Activated B cell treated with CpG ODN at 0.5 μM for 24 hours (primary cell): ENCODE results near the gene OAF. TPM values are rescaled to one million over a fixed set of nuclear protein-coding genes. Genes with fewer than 3 reads are reported as not detected.

Source experiments
- ATAC-seq: fragments of 200-7000 bp; cut with Tn5 transposase; one replicate; pipeline ENCODE4 v1.10.0; 2021; ENCODE audit warnings: low read depth, mild to moderate bottlenecking, moderate library complexity
- CTCF ChIA-PET: fragments of 350-600 bp; sonication (Branson Sonifier 250); formaldehyde crosslinking; loops from one replicate; lab custom pipeline; 2021; ENCODE audit warnings: antibody characterized with exemption; lab: Charles Lee
- POLR2A ChIA-PET: fragments of 350-600 bp; sonication (Branson Sonifier 250); formaldehyde crosslinking; loops from one replicate; lab custom pipeline; 2021; ENCODE audit warnings: antibody characterized with exemption; lab: Charles Lee
- DNase-seq: peaks from one replicate; pipeline ENCODE4 v3.0.0; 2022
- H3K27ac Mint-ChIP-seq: one replicate; pipeline ENCODE4 v1.8.0; 2020; ENCODE audit warnings: mixed read lengths
- H3K27me3 Mint-ChIP-seq: one replicate; pipeline ENCODE4 v1.8.0; 2021; ENCODE audit warnings: mixed read lengths
- H3K36me3 Mint-ChIP-seq: one replicate; pipeline ENCODE4 v1.8.0; 2021; ENCODE audit warnings: low read depth, mixed read lengths
- H3K4me1 Mint-ChIP-seq: one replicate; pipeline ENCODE4 v1.8.0; 2021; ENCODE audit warnings: mixed read lengths
- H3K4me3 Mint-ChIP-seq: one replicate; pipeline ENCODE4 v1.8.0; 2020; ENCODE audit warnings: mild to moderate bottlenecking, mixed read lengths
- H3K9me3 Mint-ChIP-seq: one replicate; pipeline ENCODE4 v1.8.0; 2020; ENCODE audit warnings: mixed read lengths
- intact Hi-C: fragments of 100-400 bp; cut with micrococcal nuclease; formaldehyde crosslinking; loops from one replicate; pipeline ENCODE4 v1.15.1; 2024
- total RNA-seq: library from RNA; stranded (reverse); gene quantifications from 2 replicates; pipeline ENCODE4 v1.2.3, GENCODE V29; 2022
- TF ChIP-seq, protein P1 (sequence below): fragments of 200-600 bp; IDR thresholded peaks from one replicate; pipeline ENCODE4 v1.8.0; 2022; ENCODE audit warnings: antibody characterized with exemption, mild to moderate bottlenecking

OAF gene
- total RNA-seq, 1 donor from 2014 or later: 0.78 TPM

DNA sequence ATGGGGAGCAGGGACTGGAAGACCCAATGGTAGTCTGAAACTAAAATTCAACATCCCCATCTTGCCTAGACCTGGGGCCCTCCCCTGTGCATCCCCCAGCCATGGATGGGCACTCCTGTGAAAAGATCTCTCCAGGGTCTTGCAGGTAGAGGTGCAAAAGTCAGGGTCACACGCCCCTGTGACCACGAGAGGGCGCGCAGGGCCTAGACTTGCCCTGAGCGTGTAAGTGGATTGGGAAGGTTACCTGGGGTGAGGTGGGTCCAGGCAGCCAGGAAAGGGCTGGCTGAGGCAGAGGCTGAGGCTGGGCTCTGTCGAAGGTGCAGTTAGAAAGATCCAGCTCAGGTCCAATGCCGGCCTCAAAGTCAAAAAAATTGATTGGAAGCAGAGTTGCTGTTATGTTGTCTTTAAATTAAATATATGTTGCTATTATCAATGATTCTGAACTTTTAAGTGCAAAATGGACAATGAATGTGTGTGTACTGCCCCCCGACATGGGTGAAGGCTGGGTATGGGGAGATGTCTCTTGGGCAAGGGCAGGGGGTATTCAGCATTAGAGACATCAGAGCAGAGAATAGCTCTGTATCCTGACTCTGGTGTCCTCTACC lies 24.3 kb downstream of the OAF start:
- Mint-ChIP-seq H3K36me3 (no peaks in the 10 kb centered on the region), H3K27me3 (peaks cover 34% of the 10 kb centered on the region), H3K4me3 (no peak overlapping the region), H3K9me3 (no peaks in the 10 kb centered on the region), H3K4me1 (no peaks in the 10 kb centered on the region), H3K27ac (no peak overlapping the region)
- DNase-seq (peak; percentile 34), ATAC-seq (peak; percentile 40)
- intact Hi-C loops: loop anchor here (1.0 to 2.0 kb wide), 2 partner anchors 68 to 450 kb away; no protein-coding TSS in a partner anchor
- ChIA-PET CTCF (interaction anchor here (1.7 to 5.2 kb wide), 2 partner anchors 65 to 68 kb away, joined by 4 to 35 read pairs; no protein-coding TSS in a partner anchor), POLR2A (no interaction called here)
- TF ChIP-seq, protein P1, sequence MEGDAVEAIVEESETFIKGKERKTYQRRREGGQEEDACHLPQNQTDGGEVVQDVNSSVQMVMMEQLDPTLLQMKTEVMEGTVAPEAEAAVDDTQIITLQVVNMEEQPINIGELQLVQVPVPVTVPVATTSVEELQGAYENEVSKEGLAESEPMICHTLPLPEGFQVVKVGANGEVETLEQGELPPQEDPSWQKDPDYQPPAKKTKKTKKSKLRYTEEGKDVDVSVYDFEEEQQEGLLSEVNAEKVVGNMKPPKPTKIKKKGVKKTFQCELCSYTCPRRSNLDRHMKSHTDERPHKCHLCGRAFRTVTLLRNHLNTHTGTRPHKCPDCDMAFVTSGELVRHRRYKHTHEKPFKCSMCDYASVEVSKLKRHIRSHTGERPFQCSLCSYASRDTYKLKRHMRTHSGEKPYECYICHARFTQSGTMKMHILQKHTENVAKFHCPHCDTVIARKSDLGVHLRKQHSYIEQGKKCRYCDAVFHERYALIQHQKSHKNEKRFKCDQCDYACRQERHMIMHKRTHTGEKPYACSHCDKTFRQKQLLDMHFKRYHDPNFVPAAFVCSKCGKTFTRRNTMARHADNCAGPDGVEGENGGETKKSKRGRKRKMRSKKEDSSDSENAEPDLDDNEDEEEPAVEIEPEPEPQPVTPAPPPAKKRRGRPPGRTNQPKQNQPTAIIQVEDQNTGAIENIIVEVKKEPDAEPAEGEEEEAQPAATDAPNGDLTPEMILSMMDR: no peak

DNA sequence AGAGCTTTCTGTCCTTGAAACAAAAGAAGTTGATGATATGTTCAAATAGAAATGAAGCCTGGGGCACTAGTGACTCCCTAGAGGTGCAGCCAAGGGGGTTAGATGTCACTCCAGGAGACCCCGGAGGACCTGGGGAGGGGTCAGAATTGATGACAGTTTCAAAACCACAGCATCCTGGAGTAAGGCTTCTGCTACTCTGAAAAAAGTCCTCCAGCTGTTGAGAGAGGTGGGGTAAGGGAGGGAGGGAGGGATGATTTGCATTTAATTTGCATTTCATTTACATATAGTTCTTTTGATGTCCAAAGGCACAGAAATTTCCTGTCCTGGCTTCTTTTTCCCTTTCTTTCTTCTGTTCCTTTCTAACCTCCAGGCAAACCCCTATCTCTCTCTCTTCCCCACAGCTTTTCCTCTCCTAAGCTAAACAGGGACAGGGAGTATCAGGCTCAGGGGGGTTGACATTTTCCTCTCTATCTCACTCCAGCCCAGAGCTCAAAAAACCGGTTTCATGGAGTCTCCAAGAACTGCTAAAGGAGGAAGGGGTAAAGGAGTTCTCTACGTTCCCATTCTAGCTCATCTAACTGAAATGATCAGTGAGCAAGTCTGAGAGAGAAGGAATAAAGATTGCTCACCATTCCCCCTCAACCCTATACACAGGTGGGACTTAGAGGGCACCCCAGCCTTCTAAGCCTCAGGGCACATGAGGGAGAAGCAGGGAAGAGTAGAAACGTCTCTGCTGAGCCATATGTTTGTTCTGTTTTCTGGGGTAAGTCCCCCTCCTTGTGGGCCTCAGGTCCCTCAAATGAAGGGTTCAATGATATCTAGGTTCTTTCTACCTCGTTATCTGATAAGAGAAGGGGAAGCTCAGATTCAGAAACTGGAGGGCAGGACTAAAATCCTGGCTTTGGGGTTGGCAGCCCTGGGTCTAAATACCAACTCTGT lies 25.6 kb downstream of the OAF start:
- ChIA-PET CTCF (interaction anchor here (0.6 to 5.2 kb wide), 3 partner anchors 67 to 880 kb away, joined by 3 to 35 read pairs (median 3); no protein-coding TSS in a partner anchor), POLR2A (interaction anchor here (0.5 to 0.6 kb wide), 3 partner anchors 11 to 53 kb away, joined by 3 to 7 read pairs (median 3); no protein-coding TSS in a partner anchor)
- Mint-ChIP-seq H3K27ac (no peak overlapping the region), H3K4me1 (peaks cover 4% of the 10 kb centered on the region), H3K27me3 (peaks cover 47% of the 10 kb centered on the region), H3K9me3 (no peaks in the 10 kb centered on the region), H3K36me3 (no peaks in the 10 kb centered on the region), H3K4me3 (no peak overlapping the region)
- TF ChIP-seq, protein P1: no peak
- intact Hi-C loops: no loop called here
- no peak for ATAC-seq
- DNase-seq: no peak

DNA sequence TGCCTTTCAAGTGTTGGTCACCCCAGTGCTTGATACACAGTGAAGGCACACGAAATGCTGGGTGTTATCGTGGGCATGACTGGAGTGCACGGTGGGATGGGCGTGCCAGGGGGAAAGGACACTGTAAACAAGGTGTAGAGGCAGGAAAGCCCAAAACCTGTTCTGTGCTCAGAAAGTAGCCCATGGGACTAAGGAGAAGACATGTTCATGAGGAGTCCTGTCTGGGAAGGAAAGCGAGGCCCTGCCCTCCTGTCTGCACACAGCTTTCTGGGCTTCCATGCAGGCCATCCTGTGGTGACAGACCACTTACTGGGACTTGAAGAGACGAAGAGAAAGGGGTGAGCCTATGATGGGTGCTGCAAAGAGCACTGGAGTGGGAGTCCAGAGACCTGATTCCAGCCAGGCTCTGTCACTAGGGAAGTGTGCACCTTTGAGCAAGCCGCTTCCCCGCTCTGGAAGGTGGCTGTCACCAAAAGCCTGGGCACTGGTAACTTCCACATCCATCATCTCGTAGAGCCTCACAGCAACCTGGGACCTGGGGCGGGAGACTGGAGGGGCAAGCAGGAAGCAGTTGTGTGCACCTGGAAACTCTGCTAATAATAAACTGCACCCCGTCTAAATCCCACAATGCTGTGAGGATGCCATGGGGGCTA lies 28.3 kb downstream of the OAF start:
- Mint-ChIP-seq H3K27ac (no peak overlapping the region), H3K9me3 (no peaks in the 10 kb centered on the region), H3K4me3 (no peak overlapping the region), H3K36me3 (no peaks in the 10 kb centered on the region), H3K27me3 (peaks cover 52% of the 10 kb centered on the region), H3K4me1 (peaks cover 4% of the 10 kb centered on the region)
- ATAC-seq: no peak
- POLR2A ChIA-PET: interaction anchor here (0.6 kb wide), 1 partner anchor 1121 kb away, joined by 3 read pairs; no protein-coding TSS in a partner anchor
- no peak for DNase-seq
- TF ChIP-seq, protein P1: no peak
- intact Hi-C loops: no loop called here
- CTCF ChIA-PET: no interaction called here

DNA sequence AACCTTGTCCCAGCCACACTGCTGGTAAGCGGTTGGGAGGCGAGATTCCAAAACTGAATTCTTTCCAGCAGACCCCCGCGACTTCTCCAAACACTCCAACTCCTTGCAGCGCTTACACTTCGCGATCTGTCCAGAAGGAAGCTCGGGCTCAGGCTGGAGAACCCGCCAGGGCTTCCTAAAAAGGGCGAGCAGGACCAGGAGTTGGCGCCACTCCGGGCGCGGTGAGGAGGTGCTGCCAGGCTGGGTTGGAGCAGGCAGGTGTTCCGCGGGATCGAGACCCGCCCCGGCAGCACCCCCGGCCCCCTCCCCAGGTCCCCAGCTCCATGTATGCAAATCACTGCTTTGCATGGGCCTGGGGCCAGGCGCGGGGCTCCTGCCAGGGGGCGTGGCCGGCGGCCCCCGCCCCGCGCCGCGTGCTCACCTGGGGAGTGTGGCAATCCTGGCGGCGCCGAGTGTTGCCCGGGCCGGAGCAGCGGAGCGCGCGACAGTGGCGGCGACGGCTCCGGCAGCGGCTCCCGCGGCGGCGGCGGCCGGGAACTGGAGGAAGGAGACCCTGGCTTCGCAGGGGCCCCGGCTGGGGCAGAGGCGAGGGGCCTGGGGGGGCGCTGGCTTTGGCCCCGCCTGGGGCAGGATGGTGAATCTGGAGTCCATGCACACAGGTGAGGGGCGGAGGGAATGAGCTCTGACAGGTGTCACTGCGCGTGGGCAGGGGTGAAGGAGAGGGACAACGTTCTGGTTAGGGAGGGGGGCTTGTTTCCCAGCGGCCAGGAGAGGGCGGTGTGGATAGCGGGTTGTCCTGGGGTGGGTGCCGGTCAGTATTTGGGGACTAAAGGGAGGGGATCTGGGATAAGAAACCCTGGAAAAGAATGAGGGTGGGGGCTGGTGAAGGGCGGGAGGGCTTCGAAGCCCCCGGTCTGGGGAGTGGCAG lies 29.1 kb downstream of the OAF start, which contains the start of gene POU2F3:
TSS of gene POU2F3 (plus strand) at position 428 of the 928 bp plus-strand sequence. CDS start at position 632, 204 bp downstream.
- intact Hi-C loops: no loop called here
- no peaks in the 10 kb centered on the region for H3K36me3 Mint-ChIP-seq
- peaks cover 55% of the 10 kb centered on the region for H3K27me3 Mint-ChIP-seq
- TF ChIP-seq, protein P1: no peak
- H3K4me3 Mint-ChIP-seq: no peak within 1 kb of the TSS
- no peaks in the 10 kb centered on the region for H3K9me3 Mint-ChIP-seq
- no peak for DNase-seq
- H3K27ac Mint-ChIP-seq: no peak within 1 kb of the TSS
- ChIA-PET CTCF (interaction anchor here (1.2 kb wide), 1 partner anchor 63 kb away, joined by 3 read pairs; no protein-coding TSS in a partner anchor), POLR2A (no interaction called here)
- ATAC-seq: no peak
- H3K4me1 Mint-ChIP-seq: peaks cover 4% of the 10 kb centered on the region
